GM11168 (cell line): ENCODE results near the gene IQCF6.
"Not testable (repeated sequence)": the region's sequence is repeated elsewhere in the genome, so short reads cannot be mapped to it uniquely, and the experiment has no call there.

Experiments used
- in situ Hi-C: fragments of 300-500 bp; cut with MboI; formaldehyde crosslinking; loops from one replicate; pipeline ENCODE4 v1.12.0; 2022; ENCODE audit warnings: low sequenced_read_pairs; ENCODE audit not compliant: unreplicated experiment

Gene IQCF6

DNA sequence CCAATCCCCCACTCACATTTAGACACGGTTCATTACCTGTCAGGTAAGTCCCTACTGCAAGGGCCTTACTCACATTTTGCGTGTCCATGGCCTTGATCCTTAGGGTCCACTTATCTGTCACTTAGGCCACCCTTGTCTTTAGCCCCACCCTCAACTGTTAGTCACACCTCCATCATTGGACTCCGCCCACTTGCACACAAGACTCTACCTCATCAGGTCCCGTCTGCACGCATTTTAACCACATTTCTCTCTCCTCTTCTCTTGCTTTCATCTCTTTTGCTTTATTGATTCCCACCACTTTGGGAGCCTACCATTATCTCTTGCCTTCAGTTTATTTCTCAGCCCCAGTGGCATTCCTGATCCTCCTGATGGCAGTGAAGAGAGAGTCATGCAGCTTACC lies at the start of gene IQCF6:
Gene IQCF6, minus strand, starts transcription at position 101 of the 400 bp plus-strand sequence. Its CDS starts 13 bp downstream, at position 88.
- in situ Hi-C loops: no loop called here

DNA sequence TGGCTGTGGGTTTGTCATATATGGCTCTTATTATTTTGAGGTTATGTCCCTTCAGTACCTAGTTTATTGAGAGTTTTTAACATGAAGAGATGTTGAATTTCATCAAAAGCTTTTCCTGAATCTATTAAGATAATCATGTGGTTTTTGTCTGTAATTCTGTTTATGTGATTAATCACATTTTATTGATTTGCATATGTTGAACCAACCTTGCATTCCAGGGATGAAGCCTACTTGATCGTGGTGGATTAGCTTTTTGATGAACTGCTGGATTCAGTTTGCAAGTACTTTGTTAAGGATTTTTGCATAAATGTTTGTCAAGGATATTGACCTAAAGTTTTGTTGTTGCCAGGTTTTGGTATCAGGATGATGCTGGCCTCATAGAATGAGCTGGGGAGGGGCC lies 49.3 kb upstream of the IQCF6 start:
- in situ Hi-C loops: no loop called here

DNA sequence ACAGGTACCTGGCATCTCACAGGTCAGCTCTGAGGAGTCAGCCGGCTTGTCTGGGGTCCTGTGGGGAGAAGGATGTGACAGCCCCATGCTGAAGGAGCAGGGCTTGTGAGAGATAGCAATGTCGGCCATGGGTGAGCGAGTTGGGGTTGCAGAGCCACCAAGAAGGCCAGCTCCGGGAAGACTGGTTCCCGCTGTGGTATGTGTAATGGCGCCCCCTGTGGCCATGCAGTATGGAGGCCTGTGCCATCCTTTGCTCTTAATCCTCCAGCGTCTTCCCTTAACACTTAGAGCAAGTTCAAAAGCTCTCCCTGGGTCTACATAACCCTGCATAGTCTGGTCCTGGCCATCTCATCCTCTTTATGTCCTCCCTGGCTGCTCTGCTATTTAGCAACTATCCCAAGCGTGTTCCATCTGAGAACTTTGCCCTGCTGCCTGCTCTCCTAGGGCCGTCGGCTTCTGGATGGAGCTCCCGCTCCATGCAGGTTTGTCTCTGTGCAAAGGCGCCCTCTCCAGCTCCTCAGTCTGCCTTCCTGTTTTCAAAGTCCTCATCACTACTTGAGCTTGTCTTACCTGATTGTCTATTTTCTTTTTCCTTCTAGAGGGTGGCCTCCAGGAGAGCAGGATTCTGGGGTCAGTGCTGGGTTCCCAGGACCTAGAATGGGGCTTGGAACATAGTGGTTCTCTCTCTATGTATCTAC lies 40.8 kb upstream of the IQCF6 start:
- in situ Hi-C loops: no loop called here

DNA sequence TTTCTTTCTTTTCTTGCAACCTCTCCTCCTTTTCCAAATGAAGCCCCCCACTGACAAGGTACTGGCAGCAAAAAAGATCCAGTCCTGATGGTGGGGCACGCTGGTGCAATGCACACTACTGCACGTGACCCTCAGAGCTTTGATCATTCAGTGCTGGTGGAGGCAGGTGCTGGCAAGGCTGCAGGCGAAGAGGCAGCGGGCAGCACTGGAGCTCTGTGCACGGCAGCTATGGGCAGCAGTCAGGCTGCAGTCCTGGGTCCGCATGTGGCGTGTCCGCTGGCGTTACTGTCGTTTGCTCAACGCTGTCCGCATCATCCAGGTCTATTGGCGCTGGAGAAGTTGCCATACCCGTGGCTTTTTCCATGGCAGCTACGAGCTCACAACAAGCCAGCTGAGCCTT lies 40.1 kb upstream of the IQCF6 start:
- in situ Hi-C loops: no loop called here

DNA sequence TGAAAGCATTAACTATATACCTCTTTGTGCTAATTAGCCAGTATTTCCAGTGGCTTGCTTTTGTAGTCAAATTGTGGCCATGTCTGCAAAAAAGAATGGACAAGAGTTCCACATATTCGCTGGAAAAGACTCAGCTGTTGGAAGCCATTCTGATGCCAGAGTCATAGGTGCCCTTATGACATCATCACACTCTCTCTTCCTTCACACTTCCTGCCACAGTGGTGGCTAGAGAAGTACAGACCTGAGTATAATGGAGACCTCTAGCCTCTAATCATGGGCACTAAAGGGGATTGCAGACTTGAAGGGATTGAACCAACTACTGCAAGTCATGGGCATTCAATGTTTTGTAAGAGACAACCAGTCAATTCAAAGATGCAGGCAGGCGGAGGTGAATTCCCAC lies 38.3 kb upstream of the IQCF6 start:
- in situ Hi-C loops: no loop called here

DNA sequence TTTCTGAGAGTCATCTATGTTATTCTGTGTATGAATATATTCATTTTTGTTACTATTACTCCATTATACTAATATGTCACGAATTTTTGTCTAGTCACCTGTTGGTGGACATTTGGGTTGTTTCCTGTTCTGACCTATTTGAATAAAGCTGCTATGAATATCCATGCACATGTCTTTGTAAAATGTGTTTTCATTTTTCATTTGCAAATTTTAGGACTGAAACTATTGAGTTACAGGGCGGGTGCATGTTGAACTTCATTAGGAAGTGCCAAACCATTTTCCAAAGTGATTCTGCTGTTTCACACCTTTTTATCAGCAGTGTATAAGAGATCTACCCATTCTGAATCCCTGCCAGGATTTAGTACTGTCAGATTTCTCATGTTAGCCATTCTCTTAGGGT lies 37.7 kb upstream of the IQCF6 start:
- in situ Hi-C loops: no loop called here

DNA sequence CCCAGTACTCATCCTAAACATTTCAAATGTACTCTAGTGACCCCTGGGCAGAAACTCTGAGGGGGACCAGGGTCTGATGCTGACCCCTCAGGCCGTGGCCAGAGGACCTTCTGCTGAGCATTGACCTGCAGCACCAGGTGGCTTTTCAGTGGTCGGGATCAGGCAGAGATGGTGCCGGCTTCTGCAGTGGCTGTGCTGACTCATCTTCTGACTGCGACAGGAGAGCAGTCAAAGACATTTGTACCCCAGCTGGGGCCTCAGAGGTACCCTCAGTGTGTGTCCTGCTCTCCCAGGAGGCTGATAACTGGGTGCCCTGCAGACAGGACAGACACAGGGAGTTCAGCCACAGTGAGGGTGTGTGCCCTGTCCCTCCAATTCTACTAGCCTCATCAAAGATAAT lies 36.6 kb upstream of the IQCF6 start:
- in situ Hi-C loops: no loop called here

DNA sequence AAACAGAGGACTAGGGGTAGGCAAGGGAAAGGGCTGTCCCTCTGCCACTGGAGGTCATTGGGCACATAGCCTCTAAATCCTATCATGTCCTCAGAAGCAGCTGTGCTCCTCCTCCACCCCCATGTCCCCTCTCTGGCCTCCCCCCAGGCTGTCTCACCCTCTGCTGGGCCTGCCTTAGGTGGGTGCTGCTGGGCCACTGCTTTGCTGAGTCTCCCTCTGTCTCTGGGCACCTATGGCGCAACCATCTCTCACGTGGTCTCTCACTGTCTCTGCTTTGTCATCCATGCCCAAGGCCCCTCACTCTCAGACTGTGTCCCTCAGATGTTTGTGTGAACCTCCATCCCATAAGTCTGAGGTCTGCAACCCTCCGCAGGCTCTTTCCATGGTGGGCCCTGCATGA lies 35.0 kb upstream of the IQCF6 start:
- in situ Hi-C loops: no loop called here

DNA sequence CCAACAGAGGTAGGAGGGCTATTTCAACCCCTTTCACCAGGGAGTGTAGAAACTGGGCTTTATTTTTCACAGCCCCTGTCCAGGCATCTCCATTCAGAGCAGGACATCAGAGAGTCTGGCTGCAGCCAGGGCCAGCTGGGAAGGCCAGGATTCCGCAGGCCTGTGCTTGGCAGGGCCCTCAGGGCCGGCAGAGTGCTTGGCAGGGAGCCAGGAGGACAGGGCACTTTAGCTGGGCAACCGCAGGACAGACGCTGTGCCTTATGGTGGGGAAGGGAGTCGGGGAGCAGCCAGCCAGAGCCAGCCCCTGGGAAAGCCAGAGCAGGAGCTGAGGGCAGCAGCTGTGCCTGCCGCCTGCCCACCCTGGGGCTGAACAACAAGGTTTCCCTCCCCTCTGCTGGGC lies 34.5 kb upstream of the IQCF6 start:
- in situ Hi-C loops: no loop called here

DNA sequence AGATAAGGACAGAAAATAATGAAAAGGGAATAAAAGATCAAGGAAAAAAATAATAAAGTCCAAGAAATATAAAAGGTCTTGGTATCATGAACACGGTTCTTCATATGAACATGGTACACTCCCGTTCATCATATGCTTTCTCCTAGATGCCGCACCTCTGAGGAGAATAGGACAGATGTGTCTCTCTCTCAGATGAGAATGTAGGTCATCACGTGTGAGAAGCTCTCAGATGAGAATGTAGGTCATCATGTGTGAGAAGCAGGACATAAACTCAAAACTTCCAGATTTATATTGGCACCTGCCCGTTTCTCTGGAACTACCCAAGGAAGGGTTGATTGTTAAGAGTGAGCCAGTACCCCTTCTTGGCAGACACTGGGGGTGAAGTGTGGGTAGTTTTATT lies 29.9 kb upstream of the IQCF6 start:
- in situ Hi-C loops: no loop called here

DNA sequence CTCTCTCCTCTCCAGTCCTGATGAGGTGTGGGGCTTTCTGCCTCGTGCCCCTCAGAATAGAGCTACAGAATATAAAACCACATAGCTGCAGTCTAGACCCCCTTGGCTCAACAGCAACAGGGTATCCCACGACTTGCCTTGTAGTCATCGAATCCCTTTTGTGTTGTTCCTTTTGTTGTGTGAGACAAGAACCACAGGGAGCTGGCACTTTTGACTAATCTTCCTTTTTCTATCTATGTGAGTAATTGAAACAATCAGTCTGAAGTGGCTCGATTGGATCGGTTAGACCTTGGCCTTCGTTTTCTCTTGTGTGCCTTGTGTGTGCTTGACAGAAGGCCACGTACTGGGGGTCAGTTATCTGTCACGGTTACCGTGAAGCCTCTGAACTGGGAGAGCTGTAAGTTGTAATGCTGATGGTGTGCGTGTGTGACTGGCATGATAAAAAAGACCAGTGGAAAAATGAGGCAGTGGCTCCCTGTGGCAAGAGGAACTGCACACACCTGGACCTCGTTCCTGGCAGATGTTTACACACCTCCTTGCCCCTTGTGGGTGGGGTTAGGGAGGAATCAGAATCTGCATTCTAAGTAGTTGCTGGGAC lies 23.2 kb upstream of the IQCF6 start:
- in situ Hi-C loops: no loop called here

DNA sequence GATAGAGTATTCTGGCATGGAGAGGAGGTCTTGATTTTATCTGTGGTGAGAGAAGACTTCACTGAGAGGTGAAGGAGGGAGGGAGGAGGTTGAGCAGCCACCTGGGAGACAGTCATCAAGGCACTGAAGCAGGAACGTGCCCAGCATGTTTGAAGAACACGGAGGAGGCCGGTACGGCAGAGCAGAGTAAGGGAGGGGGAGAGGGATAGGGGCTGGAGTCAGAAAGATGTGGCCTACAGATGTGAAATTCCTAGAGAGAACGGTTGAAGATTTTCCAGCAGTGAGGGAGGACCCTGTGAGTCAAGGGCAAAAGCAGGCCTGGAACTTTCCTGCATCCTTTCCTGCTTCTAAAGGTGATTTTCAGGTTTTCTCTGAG lies 21.7 kb upstream of the IQCF6 start:
- in situ Hi-C loops: no loop called here

DNA sequence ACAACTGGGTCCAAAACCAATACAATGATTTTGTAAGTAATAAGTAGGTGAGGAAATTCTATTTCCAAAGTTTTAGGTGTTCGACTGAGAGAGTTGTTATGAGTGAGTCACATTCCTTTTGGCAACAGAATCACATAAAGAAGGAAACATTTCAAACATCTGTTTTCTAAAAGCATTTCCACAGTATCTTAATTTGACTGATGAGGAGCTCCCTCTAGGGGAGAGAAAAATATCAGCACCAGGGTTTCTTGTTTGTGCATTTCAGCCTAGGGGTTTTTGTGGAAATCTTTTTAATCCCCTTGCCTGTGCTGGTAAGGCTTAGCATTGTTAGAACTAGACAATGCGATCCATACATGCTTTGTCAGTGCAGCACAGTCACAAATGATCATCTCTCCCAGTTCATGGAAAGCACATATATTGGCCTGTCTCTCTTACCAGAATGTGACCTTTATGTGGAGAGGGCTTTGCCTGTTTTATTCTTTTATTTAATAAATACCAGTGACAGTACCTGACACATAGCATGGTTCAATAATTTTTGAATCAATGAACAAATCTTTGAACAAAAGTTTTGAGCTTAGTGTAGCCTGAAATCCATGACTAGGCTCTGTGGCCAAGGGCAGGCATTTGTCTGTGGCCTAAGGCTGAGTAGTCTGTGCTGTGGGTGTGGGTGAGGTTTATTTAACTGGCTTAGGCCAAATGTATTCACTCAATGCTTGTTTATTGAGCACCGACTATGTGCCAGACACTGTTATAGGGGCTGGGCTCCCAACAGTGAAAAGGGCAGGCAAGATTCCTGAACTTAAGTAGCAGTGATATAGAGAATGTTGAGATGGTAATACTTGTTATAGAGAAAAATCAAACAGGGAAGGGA lies 21.1 kb upstream of the IQCF6 start:
- in situ Hi-C loops: no loop called here

DNA sequence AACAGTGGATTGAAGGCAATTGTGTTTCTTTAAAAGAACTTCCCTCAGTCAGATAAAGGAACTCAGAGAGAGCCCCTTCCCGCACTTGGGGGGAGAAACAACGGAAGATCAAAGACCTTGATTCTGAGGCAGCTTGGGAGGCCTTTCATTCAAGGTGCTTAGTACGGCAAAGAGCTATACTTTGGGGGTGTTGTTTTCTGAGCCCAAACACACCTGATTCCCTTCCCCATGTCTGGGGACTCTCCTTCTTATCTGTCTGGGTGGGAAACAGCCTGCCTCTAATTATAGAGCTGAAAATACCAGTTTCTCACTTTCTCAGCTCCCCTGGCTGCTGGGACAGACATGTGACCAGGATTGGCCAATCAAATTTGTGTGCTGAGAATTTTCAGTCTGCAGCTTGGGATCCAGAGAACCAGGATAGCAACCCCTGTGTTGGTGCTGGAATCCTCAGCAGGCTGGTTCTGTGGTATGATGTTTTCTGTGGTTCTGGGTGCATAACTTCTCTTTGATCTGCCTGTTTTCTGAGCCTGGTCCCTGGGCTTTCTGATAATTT lies 19.4 kb upstream of the IQCF6 start:
- in situ Hi-C loops: no loop called here

DNA sequence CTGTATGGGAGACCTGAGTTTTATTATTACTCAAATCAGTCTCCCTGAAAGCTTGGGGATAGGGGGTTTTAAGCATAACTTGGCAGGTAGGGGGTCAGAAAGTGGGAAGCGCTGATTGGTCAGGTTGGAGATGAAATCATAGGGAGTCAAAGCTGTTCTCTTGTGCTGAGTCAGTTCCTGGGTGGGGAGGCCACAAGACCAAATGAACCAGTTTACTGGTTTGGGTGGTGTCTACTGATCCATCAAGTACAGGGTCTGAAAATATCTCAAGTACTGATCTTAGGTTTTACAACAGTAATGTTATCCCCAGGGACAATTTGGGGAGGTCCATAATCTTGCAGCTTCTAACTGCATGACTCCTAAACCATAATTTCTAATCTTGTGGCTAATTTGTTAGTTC lies 17.8 kb upstream of the IQCF6 start:
- in situ Hi-C loops: no loop called here

DNA sequence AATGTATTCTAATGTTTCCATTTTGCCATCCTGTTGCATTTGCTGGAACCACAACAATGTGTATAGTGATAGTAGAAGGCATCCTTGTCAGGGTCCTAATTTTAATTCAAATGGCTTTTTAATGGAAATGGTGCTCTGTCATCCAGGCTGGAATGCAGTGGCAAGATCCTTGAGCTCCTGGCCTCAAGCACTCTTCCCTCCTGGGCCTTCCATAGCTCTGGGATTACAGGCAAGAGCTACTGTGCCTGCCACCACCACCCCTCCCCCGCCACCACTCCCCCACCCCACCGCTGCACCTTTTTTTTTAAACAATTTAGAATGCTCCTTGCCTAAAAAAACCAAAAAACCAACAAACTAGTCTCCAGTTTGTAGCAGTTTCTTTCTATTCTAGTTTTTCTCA lies 15.2 kb upstream of the IQCF6 start:
- in situ Hi-C loops: no loop called here

DNA sequence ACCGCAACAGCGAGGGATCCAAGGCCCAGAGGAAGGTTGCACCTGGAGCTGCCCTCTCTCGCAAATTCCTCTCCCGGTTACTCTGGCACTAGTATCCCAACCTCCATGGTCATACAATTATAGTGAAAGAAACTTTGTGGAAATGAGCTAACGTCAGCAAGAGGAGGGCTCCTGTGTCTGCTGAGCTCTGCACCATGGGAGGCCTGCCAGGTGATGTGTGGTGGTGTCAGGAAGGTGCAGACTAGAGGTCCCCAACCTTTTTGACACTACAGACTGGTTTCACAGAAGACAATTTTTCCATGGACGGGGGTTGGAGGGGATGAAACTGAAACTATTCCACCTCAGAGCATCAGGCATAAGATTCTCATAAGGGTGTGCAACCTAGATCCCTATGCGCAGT lies 13.2 kb upstream of the IQCF6 start:
- in situ Hi-C loops: no loop called here

DNA sequence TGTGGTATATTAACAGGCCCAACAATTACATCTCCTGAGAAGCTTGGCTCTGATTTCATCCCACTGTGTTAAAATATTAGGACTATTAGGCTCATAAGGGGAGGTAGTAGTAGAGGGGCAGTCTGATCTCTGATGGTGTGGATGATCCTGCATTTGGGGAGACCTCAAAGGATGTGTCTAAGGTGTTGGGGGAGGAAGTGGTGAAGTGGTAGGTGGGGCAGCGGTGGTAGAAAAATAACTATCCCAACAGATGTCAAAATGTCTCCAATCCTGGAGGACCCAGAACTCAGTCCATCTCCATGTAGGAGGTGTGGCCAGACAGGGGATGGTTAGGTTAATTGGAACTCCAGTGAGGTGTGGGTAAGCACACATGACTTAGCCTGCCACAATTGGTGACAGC lies 10.4 kb upstream of the IQCF6 start:
- in situ Hi-C loops: no loop called here

DNA sequence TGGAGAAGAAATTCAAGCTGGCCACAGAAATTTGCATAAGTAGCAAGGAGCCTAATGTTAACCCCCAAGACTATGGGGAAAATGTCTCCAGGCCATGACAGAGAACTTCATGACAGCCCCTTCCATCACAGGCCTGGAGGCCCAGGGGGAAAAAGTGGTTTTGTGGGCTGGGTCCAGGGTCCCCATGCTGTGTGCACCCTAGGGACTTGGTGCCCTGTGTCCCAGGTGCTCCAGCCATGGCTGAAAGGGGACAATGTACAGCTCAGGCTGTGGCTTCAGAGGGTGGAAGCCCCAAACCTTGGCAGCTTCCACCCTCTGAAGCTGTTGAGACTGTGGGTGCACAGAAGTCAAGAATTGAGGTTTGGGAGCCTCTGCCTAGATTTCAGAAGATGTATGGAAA lies 8.5 kb upstream of the IQCF6 start:
- in situ Hi-C loops: not testable (repeated sequence)

DNA sequence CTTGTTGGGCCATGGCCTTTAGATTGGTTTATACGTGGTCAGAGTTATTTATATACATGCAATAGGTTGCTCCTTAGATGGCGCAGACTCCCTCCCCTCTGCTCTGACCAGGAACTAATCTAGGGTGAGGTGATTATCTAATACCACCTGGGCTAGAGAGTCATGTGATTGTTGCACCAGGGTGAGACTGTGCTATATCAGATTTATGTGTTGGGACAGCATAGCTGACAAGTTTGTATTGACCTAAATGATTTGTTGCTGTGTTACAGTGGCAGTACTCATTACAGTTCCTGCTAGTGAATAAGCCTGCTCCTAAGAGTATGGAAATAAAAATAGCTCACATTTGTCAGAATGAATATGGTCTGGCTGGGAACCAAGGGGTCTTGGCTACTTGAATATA lies 7.2 kb upstream of the IQCF6 start:
- in situ Hi-C loops: no loop called here

DNA sequence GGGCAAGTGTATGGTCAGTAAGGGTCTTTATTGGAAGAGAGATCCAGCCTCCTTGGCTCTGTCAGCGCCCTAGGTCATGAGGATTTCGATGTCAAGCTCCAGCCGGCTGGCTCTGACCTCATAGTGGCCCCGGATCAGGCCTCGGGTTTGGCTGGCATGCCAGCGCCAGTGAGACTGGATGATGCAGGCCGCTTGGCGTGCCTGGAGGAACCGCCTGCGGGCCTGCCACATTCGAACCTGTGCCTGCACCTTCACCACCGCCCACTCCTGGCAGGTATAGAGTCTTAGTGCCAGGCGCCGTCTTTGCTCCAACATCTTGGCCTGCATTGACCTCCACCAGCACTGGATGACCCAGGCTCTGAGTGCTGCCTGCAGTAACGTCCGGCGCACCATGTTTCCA lies 483 bp downstream of the IQCF6 start:
- in situ Hi-C loops: no loop called here
